HG03045 (cell line): ENCODE data around the gene CCDC78.

ENCODE experiments used
- ATAC-seq: cut with Tn5 transposase; IDR thresholded peaks from one replicate; pipeline ENCODE4 v1.9.1; 2021; ENCODE audit warnings: mild to moderate bottlenecking, moderate library complexity; ENCODE audit not compliant: unreplicated experiment

Gene CCDC78

GRCh38 chr16:725463-726187, 618 bp downstream of the CCDC78 start:
- no peak for ATAC-seq

GRCh38 chr16:725041-725376, 1.2 kb downstream of the CCDC78 start:
- ATAC-seq, result no peak

- no peak for ATAC-seq
These were observed 1.8 kb downstream of the CCDC78 start for GRCh38 chr16:724188-725040.

- no peak for ATAC-seq
These were observed 2.5 kb downstream of the CCDC78 start for GRCh38 chr16:723695-724094.

GRCh38 chr16:722835-723633, 3.2 kb downstream of the CCDC78 start:
- no peak for ATAC-seq

- ATAC-seq, result no peak
These were observed 4.3 kb downstream of the CCDC78 start for GRCh38 chr16:721765-722540.

- ATAC-seq, result peak; percentile 69
These were observed 5.1 kb downstream of the CCDC78 start, which contains the start of gene ANTKMT for GRCh38 chr16:720990-721764. Gene ANTKMT (plus strand): TSS chr16:721146. CDS start chr16:721275, 129 bp downstream.

- peak; percentile 12 for ATAC-seq
These were observed 5.7 kb downstream of the CCDC78 start for GRCh38 chr16:720447-720989.

- ATAC-seq, result no peak
These were observed 6.3 kb downstream of the CCDC78 start for GRCh38 chr16:719815-720446.

GRCh38 chr16:718922-719321, 7.3 kb downstream of the CCDC78 start:
- ATAC-seq, result no peak

- ATAC-seq, result no peak
These were observed 7.9 kb downstream of the CCDC78 start for GRCh38 chr16:718389-718788.

- no peak for ATAC-seq
These were observed 8.6 kb downstream of the CCDC78 start for GRCh38 chr16:717450-718245.

GRCh38 chr16:716768-717325, 9.4 kb downstream of the CCDC78 start:
- no peak for ATAC-seq

GRCh38 chr16:716200-716568, 10.1 kb downstream of the CCDC78 start:
- no peak for ATAC-seq

- no peak for ATAC-seq
These were observed 10.6 kb downstream of the CCDC78 start for GRCh38 chr16:715477-716199.

- no peak for ATAC-seq
These were observed 11.4 kb downstream of the CCDC78 start, which contains the start of gene METRN for GRCh38 chr16:714558-715476. Gene METRN (plus strand): TSS chr16:715118. CDS start chr16:715290, 172 bp downstream.
